GM19397 (cell line): ENCODE measurements around the gene HSPA2.
"Not testable (repeated sequence)": the region's sequence is repeated elsewhere in the genome, so short reads cannot be mapped to it uniquely, and the experiment has no call there.

Experiments
- ATAC-seq: cut with Tn5 transposase; IDR thresholded peaks from one replicate; pipeline ENCODE4 v1.9.1; 2021; ENCODE audit warnings: mild to moderate bottlenecking, moderate library complexity; ENCODE audit not compliant: unreplicated experiment

The HSPA2 gene

GRCh38 chr14:64513271-64513670 lies 27.3 kb upstream of the HSPA2 start:
- no peak for ATAC-seq

- no peak for ATAC-seq
Measured at GRCh38 chr14:64515053-64515452, 25.5 kb upstream of the HSPA2 start.

GRCh38 chr14:64516969-64517368 lies 23.6 kb upstream of the HSPA2 start:
- ATAC-seq: no peak

GRCh38 chr14:64517667-64518066 lies 22.9 kb upstream of the HSPA2 start:
- not testable (repeated sequence) for ATAC-seq

GRCh38 chr14:64518229-64518628 lies 22.3 kb upstream of the HSPA2 start:
- ATAC-seq: no peak

- no peak for ATAC-seq
Measured at GRCh38 chr14:64520699-64521098, 19.8 kb upstream of the HSPA2 start.

- no peak for ATAC-seq
Measured at GRCh38 chr14:64522591-64523355, 17.8 kb upstream of the HSPA2 start.

- ATAC-seq: no peak
Measured at GRCh38 chr14:64525354-64525753, 15.2 kb upstream of the HSPA2 start.

- ATAC-seq: no peak
Measured at GRCh38 chr14:64531567-64531966, 9.0 kb upstream of the HSPA2 start.

- no peak for ATAC-seq
Measured at GRCh38 chr14:64536488-64537245, 3.9 kb upstream of the HSPA2 start.

GRCh38 chr14:64541261-64541971 lies 875 bp downstream of the HSPA2 start:
- ATAC-seq: no peak

- no peak for ATAC-seq
Measured at GRCh38 chr14:64541972-64542835, 1.7 kb downstream of the HSPA2 start.

GRCh38 chr14:64542836-64543201 lies 2.3 kb downstream of the HSPA2 start:
- ATAC-seq: no peak

- no peak for ATAC-seq
Measured at GRCh38 chr14:64544607-64545312, 4.2 kb downstream of the HSPA2 start.

- no peak for ATAC-seq
Measured at GRCh38 chr14:64549016-64549415, 8.5 kb downstream of the HSPA2 start.

- peak; percentile 55 for ATAC-seq
Measured at GRCh38 chr14:64549791-64550620, 9.5 kb downstream of the HSPA2 start, which contains the start of gene PPP1R36. TSS of gene PPP1R36 (plus strand) at chr14:64549961. CDS start at chr14:64549998, 37 bp downstream.

GRCh38 chr14:64550621-64551333 lies 10.2 kb downstream of the HSPA2 start:
- ATAC-seq: no peak

- ATAC-seq: no peak
Measured at GRCh38 chr14:64554556-64554955, 14.0 kb downstream of the HSPA2 start.

GRCh38 chr14:64556526-64556925 lies 16.0 kb downstream of the HSPA2 start:
- no peak for ATAC-seq
